SK-N-SH treated with all-trans-retinoic acid at 6 μM for 48 hours (cell line): ENCODE data around the gene ALDH18A1.

ENCODE experiments used
- ATAC-seq: fragments of 200-7000 bp; cut with Tn5 transposase; 3 replicates; pipeline ENCODE4 v1.9.1; 2020; ENCODE audit warnings: mild to moderate bottlenecking, moderate library complexity
- ARNTL ChIP-seq: fragments of 450-650 bp; formaldehyde crosslinking; IDR thresholded peaks from 2 replicates; pipeline ENCODE4 v1.5.0; 2020; ENCODE audit warnings: low read depth, mild to moderate bottlenecking, moderate library complexity, borderline replicate concordance
- BACH2 ChIP-seq: fragments of 250-450 bp; sonication (Bioruptor Pico); IDR thresholded peaks from 2 replicates; pipeline ENCODE4 v1.9.0; 2021; ENCODE audit warnings: mild to moderate bottlenecking, borderline replicate concordance
- CSDC2 ChIP-seq: fragments of 250-450 bp; sonication (Bioruptor Pico); IDR thresholded peaks from 2 replicates; pipeline ENCODE4 v1.5.0; 2020; ENCODE audit warnings: mild to moderate bottlenecking, moderate library complexity
- CSRNP3 ChIP-seq: fragments of 250-450 bp; sonication (Bioruptor Pico); IDR thresholded peaks from 2 replicates; pipeline ENCODE4 v1.5.1; 2021; ENCODE audit warnings: mild to moderate bottlenecking, moderate library complexity
- ESRRG ChIP-seq: fragments of 250-450 bp; sonication (Bioruptor Pico); IDR thresholded peaks from 2 replicates; pipeline ENCODE4 v1.6.1; 2021; ENCODE audit warnings: mild to moderate bottlenecking
- ISL1 ChIP-seq: fragments of 250-450 bp; sonication (Bioruptor Pico); IDR thresholded peaks from 2 replicates; pipeline ENCODE4 v2.1.2; 2022; ENCODE audit warnings: mild to moderate bottlenecking, moderate library complexity
- OSR1 ChIP-seq: fragments of 250-450 bp; sonication (Bioruptor Pico); IDR thresholded peaks from 2 replicates; pipeline ENCODE4 v1.8.0; 2022; ENCODE audit warnings: moderate library complexity, mild to moderate bottlenecking, inconsistent platforms
- PATZ1 ChIP-seq: fragments of 250-450 bp; sonication (Bioruptor Pico); IDR thresholded peaks from 2 replicates; pipeline ENCODE4 v1.8.0; 2020; ENCODE audit warnings: mild to moderate bottlenecking, moderate library complexity, borderline replicate concordance
- RARB ChIP-seq: fragments of 250-450 bp; sonication (Bioruptor Pico); IDR thresholded peaks from 2 replicates; pipeline ENCODE4 v1.8.0; 2021; ENCODE audit warnings: mild to moderate bottlenecking, moderate library complexity
- SNAI2 ChIP-seq: fragments of 250-450 bp; sonication (Bioruptor Pico); IDR thresholded peaks from 2 replicates; pipeline ENCODE4 v1.5.0; 2020; ENCODE audit warnings: mild to moderate bottlenecking, moderate library complexity
- TOX ChIP-seq: fragments of 250-450 bp; sonication (Bioruptor Pico); IDR thresholded peaks from 2 replicates; pipeline ENCODE4 v1.8.0; 2021; ENCODE audit warnings: mild to moderate bottlenecking, moderate library complexity, borderline replicate concordance
- TSHZ2 ChIP-seq: fragments of 250-450 bp; sonication (Bioruptor Pico); IDR thresholded peaks from 2 replicates; pipeline ENCODE4 v1.5.0; 2020; ENCODE audit warnings: mild to moderate bottlenecking, moderate library complexity
- ZC3H10 ChIP-seq: fragments of 250-450 bp; sonication (Bioruptor Pico); IDR thresholded peaks from 2 replicates; pipeline ENCODE4 v1.5.1; 2021; ENCODE audit warnings: mild to moderate bottlenecking, moderate library complexity
- ZFP3 ChIP-seq: fragments of 250-450 bp; sonication (Bioruptor Pico); IDR thresholded peaks from 2 replicates; pipeline ENCODE4 v1.5.0; 2020; ENCODE audit warnings: mild to moderate bottlenecking, moderate library complexity
- ZFP30 ChIP-seq: fragments of 450-650 bp; formaldehyde crosslinking; IDR thresholded peaks from 2 replicates; pipeline ENCODE4 v1.5.0; 2022; ENCODE audit warnings: mild to moderate bottlenecking, moderate library complexity
- ZNF565 ChIP-seq: fragments of 450-650 bp; formaldehyde crosslinking; conservative IDR thresholded peaks from 2 replicates; pipeline ENCODE4 v1.5.0; 2020; ENCODE audit warnings: low read depth, mild to moderate bottlenecking, moderate library complexity
- ZNF70 ChIP-seq: fragments of 450-650 bp; formaldehyde crosslinking; IDR thresholded peaks from 2 replicates; pipeline ENCODE4 v1.5.0; 2020; ENCODE audit warnings: mild to moderate bottlenecking, moderate library complexity
- ZNF8 ChIP-seq: fragments of 450-650 bp; formaldehyde crosslinking; IDR thresholded peaks from 2 replicates; pipeline ENCODE4 v1.5.0; 2020; ENCODE audit warnings: mild to moderate bottlenecking, moderate library complexity
- TF ChIP-seq, protein P1 (sequence below): fragments of 250-450 bp; sonication (Bioruptor Pico); IDR thresholded peaks from 2 replicates; pipeline ENCODE4 v1.8.0; 2021; ENCODE audit warnings: low read depth, mild to moderate bottlenecking, moderate library complexity, borderline replicate concordance

Gene ALDH18A1

GRCh38 chr10:95618101-95618500 lies 38.4 kb downstream of the ALDH18A1 start:
- no peak for ATAC-seq
- TF ChIP-seq BACH2 (CRISPR knock-in tag) (no peak), ISL1 (no peak), ZFP3 (CRISPR knock-in tag) (no peak), CSDC2 (CRISPR knock-in tag) (no peak), CSRNP3 (CRISPR knock-in tag) (no peak), ZNF70 (CRISPR knock-in tag) (no peak), ZC3H10 (CRISPR knock-in tag) (no peak), TSHZ2 (CRISPR knock-in tag) (no peak), PATZ1 (CRISPR knock-in tag) (no peak), ZFP30 (CRISPR knock-in tag) (no peak), ARNTL (CRISPR knock-in tag) (no peak)

GRCh38 chr10:95616446-95616845 lies 40.1 kb downstream of the ALDH18A1 start:
- no peak for ATAC-seq
- no peak for TF ChIP-seq BACH2 (CRISPR knock-in tag)
- TF ChIP-seq, protein P1, sequence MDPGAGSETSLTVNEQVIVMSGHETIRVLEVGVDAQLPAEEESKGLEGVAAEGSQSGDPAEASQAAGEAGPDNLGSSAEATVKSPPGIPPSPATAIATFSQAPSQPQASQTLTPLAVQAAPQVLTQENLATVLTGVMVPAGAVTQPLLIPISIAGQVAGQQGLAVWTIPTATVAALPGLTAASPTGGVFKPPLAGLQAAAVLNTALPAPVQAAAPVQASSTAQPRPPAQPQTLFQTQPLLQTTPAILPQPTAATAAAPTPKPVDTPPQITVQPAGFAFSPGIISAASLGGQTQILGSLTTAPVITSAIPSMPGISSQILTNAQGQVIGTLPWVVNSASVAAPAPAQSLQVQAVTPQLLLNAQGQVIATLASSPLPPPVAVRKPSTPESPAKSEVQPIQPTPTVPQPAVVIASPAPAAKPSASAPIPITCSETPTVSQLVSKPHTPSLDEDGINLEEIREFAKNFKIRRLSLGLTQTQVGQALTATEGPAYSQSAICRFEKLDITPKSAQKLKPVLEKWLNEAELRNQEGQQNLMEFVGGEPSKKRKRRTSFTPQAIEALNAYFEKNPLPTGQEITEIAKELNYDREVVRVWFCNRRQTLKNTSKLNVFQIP, result no peak
- no peak for TF ChIP-seq ZNF8
- TF ChIP-seq ZC3H10 (CRISPR knock-in tag), result no peak

DNA sequence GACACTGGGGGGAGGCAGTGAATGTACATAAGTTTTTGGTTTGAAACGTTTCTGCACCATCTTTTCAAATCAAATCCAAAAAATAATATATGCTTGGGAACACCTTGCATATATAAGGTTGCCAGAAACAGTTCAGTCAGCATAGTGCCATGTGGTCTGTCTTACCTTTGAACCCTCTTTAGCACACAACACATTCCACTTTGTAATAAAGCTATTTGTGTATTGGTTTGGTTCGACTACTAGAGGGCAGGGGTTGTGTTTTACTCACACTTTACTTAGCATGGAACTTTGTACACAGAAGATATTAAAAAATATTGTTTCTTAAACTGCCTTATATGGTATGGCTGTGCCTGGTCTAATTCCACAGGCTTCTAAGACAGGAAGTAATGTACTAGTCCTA lies 43.2 kb downstream of the ALDH18A1 start:
- no peak for ATAC-seq
- no peak for TF ChIP-seq TSHZ2 (CRISPR knock-in tag)

GRCh38 chr10:95610727-95611126 lies 45.8 kb downstream of the ALDH18A1 start:
- TF ChIP-seq SNAI2 (CRISPR knock-in tag) (no peak), OSR1 (CRISPR knock-in tag) (no peak), RARB (CRISPR knock-in tag) (no peak), ZNF565 (CRISPR knock-in tag) (no peak), ARNTL (CRISPR knock-in tag) (no peak), ESRRG (no peak), TOX (no peak), ZNF70 (CRISPR knock-in tag) (no peak), CSDC2 (CRISPR knock-in tag) (no peak), ZC3H10 (CRISPR knock-in tag) (no peak), PATZ1 (CRISPR knock-in tag) (no peak), ZFP3 (CRISPR knock-in tag) (no peak)
- TF ChIP-seq, protein P1, result no peak

More at GRCh38 chr10:95610727-95611126, 45.8 kb downstream of the ALDH18A1 start:
- ATAC-seq, result no peak
